Activated CD4-positive, alpha-beta T cell treated with anti-CD3 and anti-CD28 coated beads, Interleukin-2, Interleukin-6, amounts not matched to agents 100 ng/mL and 50 ng/mL, durations not matched to agents 16 hours and 8 hours (primary cell): Measurements from ENCODE around the gene MKRN2OS.
A peak's percentile ranks its signal among the peaks of the same experiment; 100 is the strongest.
"Not testable (repeated sequence)": the region's sequence is repeated elsewhere in the genome, so short reads cannot be mapped to it uniquely, and the experiment has no call there.

Experiments used
- DNase-seq: peaks from one replicate; pipeline ENCODE4 v3.0.0-alpha.2; 2020

Gene MKRN2OS

GRCh38 chr3:12560505-12561190 lies 15.3 kb upstream of the MKRN2OS start:
- DNase-seq: peak; percentile 26

- no peak for DNase-seq
Observed at GRCh38 chr3:12559520-12559919, 14.2 kb upstream of the MKRN2OS start.

GRCh38 chr3:12558706-12559105 lies 13.4 kb upstream of the MKRN2OS start:
- DNase-seq: no peak

GRCh38 chr3:12557473-12558100 lies 12.3 kb upstream of the MKRN2OS start:
- no peak for DNase-seq

GRCh38 chr3:12556690-12557472 lies 11.6 kb upstream of the MKRN2OS start, which contains the start of gene MKRN2:
MKRN2 (plus strand) TSS chr3:12557087; CDS start chr3:12557151, 64 bp downstream.
- peak; percentile 92 for DNase-seq

GRCh38 chr3:12556314-12556689 lies 11.0 kb upstream of the MKRN2OS start:
- no peak for DNase-seq

- DNase-seq: no peak
Observed at GRCh38 chr3:12553921-12554391, 8.7 kb upstream of the MKRN2OS start.

GRCh38 chr3:12549971-12550760 lies 4.9 kb upstream of the MKRN2OS start:
- no peak for DNase-seq

GRCh38 chr3:12544652-12545472 lies 437 bp downstream of the MKRN2OS start:
- no peak for DNase-seq

- DNase-seq: not testable (repeated sequence)
Observed at GRCh38 chr3:12543497-12543896, 1.8 kb downstream of the MKRN2OS start.

- DNase-seq: no peak
Observed at GRCh38 chr3:12541625-12542024, 3.7 kb downstream of the MKRN2OS start.

GRCh38 chr3:12536423-12536822 lies 8.9 kb downstream of the MKRN2OS start:
- DNase-seq: no peak

GRCh38 chr3:12532182-12532581 lies 13.1 kb downstream of the MKRN2OS start:
- DNase-seq: no peak

- no peak for DNase-seq
Observed at GRCh38 chr3:12527757-12528143, 17.5 kb downstream of the MKRN2OS start.

- DNase-seq: no peak
Observed at GRCh38 chr3:12522721-12523120, 22.6 kb downstream of the MKRN2OS start.

GRCh38 chr3:12521010-12521409 lies 24.3 kb downstream of the MKRN2OS start:
- DNase-seq: no peak

GRCh38 chr3:12518261-12519028 lies 26.9 kb downstream of the MKRN2OS start:
- DNase-seq: no peak

GRCh38 chr3:12516873-12517272 lies 28.4 kb downstream of the MKRN2OS start:
- DNase-seq: no peak

- DNase-seq: no peak
Observed at GRCh38 chr3:12515631-12516030, 29.7 kb downstream of the MKRN2OS start.

- DNase-seq: no peak
Observed at GRCh38 chr3:12513694-12514446, 31.4 kb downstream of the MKRN2OS start.
